Measurements from ENCODE around the gene MRTO4. TPM values are rescaled to one million over a fixed set of nuclear protein-coding genes. Genes with fewer than 3 reads are reported as not detected.
"Not testable (repeated sequence)": the region's sequence is repeated elsewhere in the genome, so short reads cannot be mapped to it uniquely, and the experiment has no call there.

MRTO4 gene
- total and polyA plus RNA-seq, 9 of the 15 experiments (the other 6 are each of a cell fraction or from before 2014, with no cell fraction given), result 62.0 to 173 (median 146) TPM

DNA sequence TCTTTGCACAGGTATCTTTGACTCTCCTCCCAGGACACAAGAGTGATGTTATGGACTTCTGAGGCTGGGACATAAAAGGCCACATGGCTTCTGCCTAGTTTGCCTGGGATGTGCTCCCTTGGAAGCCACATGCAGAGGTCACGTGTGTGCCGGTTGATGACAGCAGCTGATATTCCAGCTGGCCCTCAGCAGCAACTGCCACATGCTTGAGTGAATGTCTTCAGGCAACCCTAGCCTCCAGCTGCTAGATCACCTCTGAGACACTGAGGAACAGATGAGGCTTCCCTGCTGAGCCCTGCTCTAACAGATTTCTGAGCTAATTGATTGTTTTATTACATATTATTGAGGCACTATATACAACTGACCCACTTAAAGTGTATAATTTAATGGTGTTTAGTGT is 48.6 kb downstream of the MRTO4 start (continued):
- TF ChIP-seq, protein P1, sequence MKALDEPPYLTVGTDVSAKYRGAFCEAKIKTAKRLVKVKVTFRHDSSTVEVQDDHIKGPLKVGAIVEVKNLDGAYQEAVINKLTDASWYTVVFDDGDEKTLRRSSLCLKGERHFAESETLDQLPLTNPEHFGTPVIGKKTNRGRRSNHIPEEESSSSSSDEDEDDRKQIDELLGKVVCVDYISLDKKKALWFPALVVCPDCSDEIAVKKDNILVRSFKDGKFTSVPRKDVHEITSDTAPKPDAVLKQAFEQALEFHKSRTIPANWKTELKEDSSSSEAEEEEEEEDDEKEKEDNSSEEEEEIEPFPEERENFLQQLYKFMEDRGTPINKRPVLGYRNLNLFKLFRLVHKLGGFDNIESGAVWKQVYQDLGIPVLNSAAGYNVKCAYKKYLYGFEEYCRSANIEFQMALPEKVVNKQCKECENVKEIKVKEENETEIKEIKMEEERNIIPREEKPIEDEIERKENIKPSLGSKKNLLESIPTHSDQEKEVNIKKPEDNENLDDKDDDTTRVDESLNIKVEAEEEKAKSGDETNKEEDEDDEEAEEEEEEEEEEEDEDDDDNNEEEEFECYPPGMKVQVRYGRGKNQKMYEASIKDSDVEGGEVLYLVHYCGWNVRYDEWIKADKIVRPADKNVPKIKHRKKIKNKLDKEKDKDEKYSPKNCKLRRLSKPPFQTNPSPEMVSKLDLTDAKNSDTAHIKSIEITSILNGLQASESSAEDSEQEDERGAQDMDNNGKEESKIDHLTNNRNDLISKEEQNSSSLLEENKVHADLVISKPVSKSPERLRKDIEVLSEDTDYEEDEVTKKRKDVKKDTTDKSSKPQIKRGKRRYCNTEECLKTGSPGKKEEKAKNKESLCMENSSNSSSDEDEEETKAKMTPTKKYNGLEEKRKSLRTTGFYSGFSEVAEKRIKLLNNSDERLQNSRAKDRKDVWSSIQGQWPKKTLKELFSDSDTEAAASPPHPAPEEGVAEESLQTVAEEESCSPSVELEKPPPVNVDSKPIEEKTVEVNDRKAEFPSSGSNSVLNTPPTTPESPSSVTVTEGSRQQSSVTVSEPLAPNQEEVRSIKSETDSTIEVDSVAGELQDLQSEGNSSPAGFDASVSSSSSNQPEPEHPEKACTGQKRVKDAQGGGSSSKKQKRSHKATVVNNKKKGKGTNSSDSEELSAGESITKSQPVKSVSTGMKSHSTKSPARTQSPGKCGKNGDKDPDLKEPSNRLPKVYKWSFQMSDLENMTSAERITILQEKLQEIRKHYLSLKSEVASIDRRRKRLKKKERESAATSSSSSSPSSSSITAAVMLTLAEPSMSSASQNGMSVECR (CRISPR knock-in tag; IDR thresholded peaks at IDR 0.05), result no peak
- TF ChIP-seq, protein P2, sequence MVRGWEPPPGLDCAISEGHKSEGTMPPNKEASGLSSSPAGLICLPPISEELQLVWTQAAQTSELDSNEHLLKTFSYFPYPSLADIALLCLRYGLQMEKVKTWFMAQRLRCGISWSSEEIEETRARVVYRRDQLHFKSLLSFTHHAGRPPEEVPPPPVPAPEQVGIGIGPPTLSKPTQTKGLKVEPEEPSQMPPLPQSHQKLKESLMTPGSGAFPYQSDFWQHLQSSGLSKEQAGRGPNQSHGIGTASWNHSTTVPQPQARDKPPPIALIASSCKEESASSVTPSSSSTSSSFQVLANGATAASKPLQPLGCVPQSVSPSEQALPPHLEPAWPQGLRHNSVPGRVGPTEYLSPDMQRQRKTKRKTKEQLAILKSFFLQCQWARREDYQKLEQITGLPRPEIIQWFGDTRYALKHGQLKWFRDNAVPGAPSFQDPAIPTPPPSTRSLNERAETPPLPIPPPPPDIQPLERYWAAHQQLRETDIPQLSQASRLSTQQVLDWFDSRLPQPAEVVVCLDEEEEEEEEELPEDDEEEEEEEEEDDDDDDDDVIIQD (CRISPR knock-in tag; IDR thresholded peaks at IDR 0.05), result no peak
- no peak for TF ChIP-seq GABPA (tag; conservative IDR thresholded peaks at IDR 0.05; ENCODE audit: low read depth)
- TF ChIP-seq, protein P3, sequence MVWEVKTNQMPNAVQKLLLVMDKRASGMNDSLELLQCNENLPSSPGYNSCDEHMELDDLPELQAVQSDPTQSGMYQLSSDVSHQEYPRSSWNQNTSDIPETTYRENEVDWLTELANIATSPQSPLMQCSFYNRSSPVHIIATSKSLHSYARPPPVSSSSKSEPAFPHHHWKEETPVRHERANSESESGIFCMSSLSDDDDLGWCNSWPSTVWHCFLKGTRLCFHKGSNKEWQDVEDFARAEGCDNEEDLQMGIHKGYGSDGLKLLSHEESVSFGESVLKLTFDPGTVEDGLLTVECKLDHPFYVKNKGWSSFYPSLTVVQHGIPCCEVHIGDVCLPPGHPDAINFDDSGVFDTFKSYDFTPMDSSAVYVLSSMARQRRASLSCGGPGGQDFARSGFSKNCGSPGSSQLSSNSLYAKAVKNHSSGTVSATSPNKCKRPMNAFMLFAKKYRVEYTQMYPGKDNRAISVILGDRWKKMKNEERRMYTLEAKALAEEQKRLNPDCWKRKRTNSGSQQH (CRISPR knock-in tag; IDR thresholded peaks at IDR 0.05), result no peak

DNA sequence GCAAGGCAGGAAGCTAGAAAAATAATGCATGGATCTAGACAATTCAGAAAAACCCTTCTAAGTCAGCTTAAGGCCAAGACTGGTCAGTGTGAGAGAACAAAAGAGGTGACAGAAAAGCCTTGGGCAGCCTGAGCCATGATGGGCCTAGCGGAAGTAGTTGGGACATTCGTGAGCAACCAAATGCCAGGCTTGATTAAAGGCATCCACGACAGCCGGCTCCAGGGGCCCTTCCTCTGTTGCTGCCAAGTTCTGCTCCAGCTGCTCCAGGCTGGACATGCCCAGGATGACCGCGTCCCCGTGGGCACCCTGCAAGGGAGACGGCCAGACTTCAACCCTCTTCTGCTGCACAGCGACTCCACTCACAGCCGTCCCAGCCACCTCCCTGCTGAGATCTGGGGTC is 52.5 kb downstream of the MRTO4 start:
- POLR2A ChIA-PET, result interaction anchor here (0.6 to 1.5 kb wide), 3 partner anchors 9 to 93 kb away, joined by 3 to 6 read pairs (median 3); no protein-coding TSS in a partner anchor
- CTCF ChIA-PET (ENCODE audit: low intra/inter-chr PET ratio); DNase-seq (ENCODE audit: extremely low read depth in 1 of 4, low spot score in 3 of 4); ATAC-seq; H3K27ac ChIP-seq (ENCODE audit: extremely low read depth, low read depth, low read length); BruUV-seq (replicated peaks); H2AFZ ChIP-seq (ENCODE audit: low read depth, low read length); H3K79me2 ChIP-seq (ENCODE audit: control insufficient read depth, insufficient read depth, low read length); H3K27me3 ChIP-seq (ENCODE audit: control insufficient read depth in 2 of 2, insufficient read depth in 2 of 2, low read length in 2 of 2); H3K4me1 ChIP-seq (replicated peaks in 1 of 2; ENCODE audit: control insufficient read depth in 2 of 2, insufficient read depth in 2 of 2, low read length in 2 of 2); H3K4me3 ChIP-seq; FAIRE-seq; H3K9ac ChIP-seq (ENCODE audit: insufficient read depth in 1 of 2, low read depth in 2 of 2, low read length in 2 of 2); in situ Hi-C loops (cut with MboI); H3K4me2 ChIP-seq (ENCODE audit: insufficient read depth, low read length); H4K20me1 ChIP-seq (replicated peaks; ENCODE audit: control insufficient read depth, insufficient read depth, low read length); H3K9me3 ChIP-seq (replicated peaks; ENCODE audit: control insufficient read depth, insufficient read depth, low read depth, low read length); H3K9me1 ChIP-seq (ENCODE audit: control insufficient read depth, insufficient read depth, low read length); intact Hi-C loops (cut with micrococcal nuclease): not testable (repeated sequence)
- 94% methylated on average over 7 of the region's 10 CpGs for WGBS (ENCODE audit: insufficient coverage, low coverage, missing lambda C conversion rate)
- H3K36me3 ChIP-seq (ENCODE audit: control insufficient read depth, insufficient read depth, low read length), result peaks cover 66% of the 10 kb centered on the region

Measured in K562 (cell line).